Measurements from ENCODE around the gene ADGRG3. TPM values are rescaled to one million over a fixed set of nuclear protein-coding genes. Genes with fewer than 3 reads are reported as not detected.

Gene ADGRG3
- total and polyA plus RNA-seq, 11 donors: 0.12 to 1.4 (median 0.53) TPM

GRCh38 chr16:57704011-57704904, 36.2 kb downstream of the ADGRG3 start:
- 73 to 80% (median 78%) methylated on average over 11 of the region's 11 CpGs for WGBS, 4 donors

GRCh38 chr16:57704905-57705852, 37.1 kb downstream of the ADGRG3 start:
- Histone ChIP-seq H3K36me3 (no peaks in the 10 kb centered on the region), H3K27ac (no peak overlapping the region), H3K4me3 (no peak overlapping the region), H3K4me1 (no peaks in the 10 kb centered on the region), H3K9me3 (no peaks in the 10 kb centered on the region), H3K27me3 (no peaks in the 10 kb centered on the region)
- no peak for DNase-seq
- intact Hi-C loops (cut with DNase I): loop anchor here in 2 of 10 donors (5.0 kb wide), 2 partner anchors 43 to 48 kb away; no protein-coding TSS in a partner anchor
- no peak for ATAC-seq
- no peak for TF ChIP-seq POLR2A (IDR thresholded peaks at IDR 0.05)
- TF ChIP-seq CTCF (IDR thresholded peaks at IDR 0.05): no peak
- WGBS, 4 donors: 90 to 95% (median 93%) methylated on average over 4 of the region's 4 CpGs

More at GRCh38 chr16:57704011-57704904, 36.2 kb downstream of the ADGRG3 start:
- no peaks in the 10 kb centered on the region for H3K27me3 ChIP-seq
- TF ChIP-seq POLR2A (IDR thresholded peaks at IDR 0.05): no peak
- TF ChIP-seq CTCF (IDR thresholded peaks at IDR 0.05): no peak
- DNase-seq: no peak
- intact Hi-C loops (cut with DNase I): loop anchor here in 1 of 10 donors (5.0 kb wide), 1 partner anchor 47 kb away; no protein-coding TSS in a partner anchor
- no peaks in the 10 kb centered on the region for H3K4me1 ChIP-seq
- H3K36me3 ChIP-seq: no peaks in the 10 kb centered on the region
- no peak overlapping the region for H3K4me3 ChIP-seq
- no peaks in the 10 kb centered on the region for H3K9me3 ChIP-seq
- no peak overlapping the region for H3K27ac ChIP-seq
- ATAC-seq: no peak

- H3K9me3 ChIP-seq: no peaks in the 10 kb centered on the region
- no peak for TF ChIP-seq POLR2A (IDR thresholded peaks at IDR 0.05)
- no peak for TF ChIP-seq CTCF (IDR thresholded peaks at IDR 0.05)
- H3K27me3 ChIP-seq: peaks cover 0 to 2% (median 0%) of the 10 kb centered on the region in 9 donors
- no peak overlapping the region for H3K4me3 ChIP-seq
- no peak overlapping the region for H3K27ac ChIP-seq
- DNase-seq: no peak
- intact Hi-C loops (cut with DNase I): loop anchor here in 1 of 10 donors (5.0 kb wide), 1 partner anchor 44 kb away; no protein-coding TSS in a partner anchor
- whole genome bisulfite sequencing, 4 donors: 70 to 87% (median 77%) methylated on average over 1 of the region's 1 CpG
- no peaks in the 10 kb centered on the region for H3K36me3 ChIP-seq
- no peaks in the 10 kb centered on the region for H3K4me1 ChIP-seq
- ATAC-seq: no peak
Measured at GRCh38 chr16:57706717-57707116, 38.6 kb downstream of the ADGRG3 start.
